ENCODE results near the gene PACS2.
A peak's percentile ranks its signal among the peaks of the same experiment; 100 is the strongest.
"Not testable (repeated sequence)": the region's sequence is repeated elsewhere in the genome, so short reads cannot be mapped to it uniquely, and the experiment has no call there.

PACS2 gene

GRCh38 chr14:105358943-105359342, 44.4 kb downstream of the PACS2 start:
- ATAC-seq = no peak
- TF ChIP-seq ARNTL (CRISPR knock-in tag; IDR thresholded peaks at IDR 0.05; ENCODE audit: borderline replicate concordance, low read depth) = no peak
- no peak for TF ChIP-seq CREB5 (CRISPR knock-in tag; IDR thresholded peaks at IDR 0.05; ENCODE audit: low read depth)
- no peak for TF ChIP-seq GLIS3 (CRISPR knock-in tag; IDR thresholded peaks at IDR 0.05)
- no peak for TF ChIP-seq TSHZ2 (CRISPR knock-in tag; IDR thresholded peaks at IDR 0.05)
- no peak for TF ChIP-seq BACH2 (CRISPR knock-in tag; IDR thresholded peaks at IDR 0.05; ENCODE audit: borderline replicate concordance)
- no peak for TF ChIP-seq ZFP3 (CRISPR knock-in tag; IDR thresholded peaks at IDR 0.05)
- no peak for TF ChIP-seq CSDC2 (CRISPR knock-in tag; IDR thresholded peaks at IDR 0.05)
- no peak for TF ChIP-seq ZC3H10 (CRISPR knock-in tag; IDR thresholded peaks at IDR 0.05)
- TF ChIP-seq ZFP30 (CRISPR knock-in tag; IDR thresholded peaks at IDR 0.05) = no peak
- no peak for TF ChIP-seq OSR1 (CRISPR knock-in tag; IDR thresholded peaks at IDR 0.05)
- TF ChIP-seq ESRRG (CRISPR knock-in tag; IDR thresholded peaks at IDR 0.05) = no peak
- TF ChIP-seq ISL1 (CRISPR knock-in tag; IDR thresholded peaks at IDR 0.05) = no peak
- TF ChIP-seq PPARA (CRISPR knock-in tag; IDR thresholded peaks at IDR 0.05; ENCODE audit: borderline replicate concordance) = no peak
- TF ChIP-seq TCF4 (CRISPR knock-in tag; IDR thresholded peaks at IDR 0.05; ENCODE audit: borderline replicate concordance) = no peak
- TF ChIP-seq ZNF8 (CRISPR knock-in tag; IDR thresholded peaks at IDR 0.05) = no peak

- ATAC-seq = not testable (repeated sequence)
Measured at GRCh38 chr14:105361412-105361811, 46.9 kb downstream of the PACS2 start.

- peak; percentile 90 for ATAC-seq
- TF ChIP-seq TCF4 (CRISPR knock-in tag; IDR thresholded peaks at IDR 0.05; ENCODE audit: borderline replicate concordance) (no peak), CREB5 (CRISPR knock-in tag; IDR thresholded peaks at IDR 0.05; ENCODE audit: low read depth) (no peak), ZNF565 (CRISPR knock-in tag; conservative IDR thresholded peaks at IDR 0.05; ENCODE audit: low read depth) (no peak), ESRRG (CRISPR knock-in tag; IDR thresholded peaks at IDR 0.05) (no peak), RARB (CRISPR knock-in tag; IDR thresholded peaks at IDR 0.05) (no peak), ZFP30 (CRISPR knock-in tag; IDR thresholded peaks at IDR 0.05) (no peak), PATZ1 (CRISPR knock-in tag; IDR thresholded peaks at IDR 0.05; ENCODE audit: borderline replicate concordance) (no peak), ISL1 (CRISPR knock-in tag; IDR thresholded peaks at IDR 0.05) (no peak), ZC3H10 (CRISPR knock-in tag; IDR thresholded peaks at IDR 0.05) (no peak), OSR1 (CRISPR knock-in tag; IDR thresholded peaks at IDR 0.05) (no peak), ZFP3 (CRISPR knock-in tag; IDR thresholded peaks at IDR 0.05) (no peak), POU6F1 (CRISPR knock-in tag; IDR thresholded peaks at IDR 0.05; ENCODE audit: borderline replicate concordance, low read depth) (no peak), CSRNP3 (CRISPR knock-in tag; IDR thresholded peaks at IDR 0.05) (no peak)
Measured at GRCh38 chr14:105363847-105364708, 49.5 kb downstream of the PACS2 start.
